GM21360 (cell line): ENCODE data around the gene BCL11A.

Experiments used
- ATAC-seq: cut with Tn5 transposase; IDR thresholded peaks from one replicate; pipeline ENCODE4 v1.9.1; 2021; ENCODE audit warnings: mild to moderate bottlenecking, moderate library complexity; ENCODE audit not compliant: unreplicated experiment

BCL11A gene

GRCh38 chr2:60528281-60529020, 25.0 kb downstream of the BCL11A start:
- ATAC-seq, result no peak

GRCh38 chr2:60527762-60528161, 25.7 kb downstream of the BCL11A start:
- ATAC-seq, result no peak

- no peak for ATAC-seq
Measured at GRCh38 chr2:60526623-60527022, 26.8 kb downstream of the BCL11A start.

- ATAC-seq, result peak; percentile 41
Measured at GRCh38 chr2:60525899-60526298, 27.6 kb downstream of the BCL11A start.

- ATAC-seq, result no peak
Measured at GRCh38 chr2:60524874-60525273, 28.6 kb downstream of the BCL11A start.

- no peak for ATAC-seq
Measured at GRCh38 chr2:60523963-60524362, 29.5 kb downstream of the BCL11A start.

- no peak for ATAC-seq
Measured at GRCh38 chr2:60522462-60522861, 31.0 kb downstream of the BCL11A start.

GRCh38 chr2:60521626-60522025, 31.8 kb downstream of the BCL11A start:
- no peak for ATAC-seq

- no peak for ATAC-seq
Measured at GRCh38 chr2:60520917-60521539, 32.4 kb downstream of the BCL11A start.

GRCh38 chr2:60520151-60520876, 33.1 kb downstream of the BCL11A start:
- ATAC-seq, result no peak

GRCh38 chr2:60519231-60519863, 34.1 kb downstream of the BCL11A start:
- no peak for ATAC-seq

- no peak for ATAC-seq
Measured at GRCh38 chr2:60518567-60518966, 34.9 kb downstream of the BCL11A start.

- no peak for ATAC-seq
Measured at GRCh38 chr2:60517446-60517845, 36.0 kb downstream of the BCL11A start.

- ATAC-seq, result no peak
Measured at GRCh38 chr2:60516826-60517225, 36.6 kb downstream of the BCL11A start.

- peak; percentile 7 for ATAC-seq
Measured at GRCh38 chr2:60516383-60516811, 37.1 kb downstream of the BCL11A start.

- ATAC-seq, result peak; percentile 79
Measured at GRCh38 chr2:60515721-60516226, 37.7 kb downstream of the BCL11A start.

- ATAC-seq, result no peak
Measured at GRCh38 chr2:60513996-60514395, 39.5 kb downstream of the BCL11A start.

- ATAC-seq, result no peak
Measured at GRCh38 chr2:60513191-60513590, 40.3 kb downstream of the BCL11A start.

- ATAC-seq, result no peak
Measured at GRCh38 chr2:60512641-60513040, 40.8 kb downstream of the BCL11A start.

- no peak for ATAC-seq
Measured at GRCh38 chr2:60512062-60512622, 41.3 kb downstream of the BCL11A start.

- ATAC-seq, result no peak
Measured at GRCh38 chr2:60510713-60511112, 42.7 kb downstream of the BCL11A start.
